ENCODE data around the gene ATP6V0D1. TPM values are rescaled to one million over a fixed set of nuclear protein-coding genes. Genes with fewer than 3 reads are reported as not detected.

Gene ATP6V0D1
- total RNA-seq, 1 experiment from 2014 or later = 50.5 TPM

DNA sequence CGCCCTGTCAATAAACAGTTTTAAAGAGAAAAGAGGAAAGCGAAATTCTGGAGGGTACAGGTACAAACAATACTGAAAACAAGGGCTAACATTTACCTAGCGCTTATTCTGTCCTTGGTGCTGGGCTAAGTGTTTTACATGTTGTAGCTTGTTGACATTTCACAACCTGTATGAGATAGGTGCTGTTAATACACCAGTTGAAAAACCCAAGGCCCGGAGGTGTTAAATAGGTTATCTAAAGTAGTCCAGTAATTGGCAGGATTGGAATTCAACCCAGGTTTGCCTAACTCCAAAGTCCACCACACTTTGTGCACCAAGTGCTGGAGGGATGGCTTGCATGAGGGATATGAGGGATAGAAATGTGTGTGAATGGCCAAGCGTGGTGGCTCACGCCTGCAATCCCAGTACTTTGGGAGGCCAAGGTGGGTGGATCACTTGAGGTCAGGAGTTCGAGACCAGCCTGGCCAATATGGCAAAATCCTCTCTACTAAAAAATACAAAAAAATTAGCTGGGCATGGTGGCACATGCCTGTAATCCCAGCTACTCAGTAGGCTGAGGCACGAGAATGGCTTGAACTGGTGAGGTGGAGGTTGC is 2.9 kb downstream of the ATP6V0D1 start:
- H3K27ac Mint-ChIP-seq (ENCODE audit: low read depth, unreplicated experiment) = peak overlapping the region; percentile 7
- H3K9me3 Mint-ChIP-seq (ENCODE audit: unreplicated experiment) = no peaks in the 10 kb centered on the region
- intact Hi-C loops (cut with micrococcal nuclease) = no loop called here
- BruUV-seq (replicated peaks) = no TSS peak
- H3K27me3 Mint-ChIP-seq (ENCODE audit: insufficient read depth, unreplicated experiment) = no peaks in the 10 kb centered on the region
- POLR2A ChIA-PET = interaction anchor here (1.5 kb wide), 1 partner anchor 13 kb away, joined by 3 read pairs; no protein-coding TSS in a partner anchor
- H3K4me1 Mint-ChIP-seq (ENCODE audit: insufficient read depth, unreplicated experiment) = peaks cover 31% of the 10 kb centered on the region
- CTCF ChIA-PET = interaction anchor here (0.7 to 6.2 kb wide), 4 partner anchors 12 to 50 kb away, joined by 3 to 52 read pairs (median 4); no protein-coding TSS in a partner anchor
- peak; percentile 17 for DNase-seq (ENCODE audit: unreplicated experiment)
- peaks cover 17% of the 10 kb centered on the region for H3K36me3 Mint-ChIP-seq (ENCODE audit: insufficient read depth, unreplicated experiment)
- no peak for TF ChIP-seq CTCF (IDR thresholded peaks at IDR 0.05; ENCODE audit: unreplicated experiment)
- H3K4me3 Mint-ChIP-seq (ENCODE audit: unreplicated experiment) = peak overlapping the region; percentile 98

DNA sequence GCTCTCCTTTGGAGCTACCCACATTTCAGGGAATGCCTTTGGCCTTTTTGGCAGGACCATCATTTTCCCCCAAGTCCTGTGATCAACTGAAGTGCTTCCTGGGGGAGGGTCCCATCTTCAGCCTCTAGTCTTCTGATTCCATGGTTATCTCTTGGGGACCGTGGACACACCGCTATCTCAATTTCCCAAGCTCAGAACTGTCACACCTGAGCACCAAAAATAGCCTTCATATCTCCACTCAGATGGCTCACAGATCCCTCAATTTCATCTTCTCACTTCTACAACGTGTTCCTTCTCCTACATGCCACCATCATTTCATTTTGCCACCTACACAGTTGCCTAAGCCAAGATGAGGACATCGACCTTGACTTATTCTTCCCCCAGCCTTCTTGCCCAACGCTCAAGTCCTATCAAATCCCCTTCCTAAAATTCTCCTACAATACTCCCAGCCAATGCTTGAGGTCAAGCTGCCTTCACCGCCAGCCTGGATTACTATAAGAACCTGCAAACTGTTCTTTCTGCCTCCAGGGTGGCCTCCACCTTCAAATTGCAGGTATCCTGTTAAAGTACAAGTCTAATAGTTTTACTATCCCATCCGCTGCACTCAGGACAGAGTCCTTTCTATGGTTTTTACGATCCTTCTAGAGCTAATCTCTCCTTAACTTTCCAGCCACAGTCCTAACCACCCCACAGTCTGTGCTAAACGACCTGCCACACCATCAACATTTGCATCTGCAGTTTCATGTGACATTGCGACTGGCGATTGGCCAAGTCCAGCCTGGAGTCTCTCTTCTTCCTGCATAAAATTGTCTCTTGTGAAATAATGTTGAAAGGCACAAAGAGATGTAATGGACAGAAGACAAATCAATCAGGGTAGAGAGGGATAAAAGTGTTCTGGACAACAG is 6.2 kb downstream of the ATP6V0D1 start:
- no peak for DNase-seq (ENCODE audit: unreplicated experiment)
- no peak overlapping the region for H3K27ac Mint-ChIP-seq (ENCODE audit: low read depth, unreplicated experiment)
- intact Hi-C loops (cut with micrococcal nuclease) = no loop called here
- H3K4me3 Mint-ChIP-seq (ENCODE audit: unreplicated experiment) = no peak overlapping the region
- BruUV-seq (replicated peaks) = no TSS peak
- H3K36me3 Mint-ChIP-seq (ENCODE audit: insufficient read depth, unreplicated experiment) = peaks cover 17% of the 10 kb centered on the region
- POLR2A ChIA-PET = interaction anchor here (0.5 kb wide), 1 partner anchor 36 kb away, joined by 4 read pairs; no protein-coding TSS in a partner anchor
- H3K4me1 Mint-ChIP-seq (ENCODE audit: insufficient read depth, unreplicated experiment) = peaks cover 27% of the 10 kb centered on the region
- H3K27me3 Mint-ChIP-seq (ENCODE audit: insufficient read depth, unreplicated experiment) = no peaks in the 10 kb centered on the region
- TF ChIP-seq CTCF (IDR thresholded peaks at IDR 0.05; ENCODE audit: unreplicated experiment) = no peak
- no peaks in the 10 kb centered on the region for H3K9me3 Mint-ChIP-seq (ENCODE audit: unreplicated experiment)
- CTCF ChIA-PET = interaction anchor here (0.7 to 1.3 kb wide), 6 partner anchors 11 to 214 kb away, joined by 3 to 4 read pairs (median 3); no protein-coding TSS in a partner anchor

- H3K27me3 Mint-ChIP-seq (ENCODE audit: insufficient read depth, unreplicated experiment) = no peaks in the 10 kb centered on the region
- no TSS peak for BruUV-seq (replicated peaks)
- H3K36me3 Mint-ChIP-seq (ENCODE audit: insufficient read depth, unreplicated experiment) = peaks cover 5% of the 10 kb centered on the region
- H3K4me1 Mint-ChIP-seq (ENCODE audit: insufficient read depth, unreplicated experiment) = peaks cover 15% of the 10 kb centered on the region
- intact Hi-C loops (cut with micrococcal nuclease) = no loop called here
- no peak overlapping the region for H3K27ac Mint-ChIP-seq (ENCODE audit: low read depth, unreplicated experiment)
- CTCF ChIA-PET = interaction anchor here (0.5 to 1.3 kb wide), 3 partner anchors 24 to 1063 kb away, joined by 3 to 4 read pairs (median 3); no protein-coding TSS in a partner anchor
- no peak for TF ChIP-seq CTCF (IDR thresholded peaks at IDR 0.05; ENCODE audit: unreplicated experiment)
- POLR2A ChIA-PET = interaction anchor here (0.7 to 1.0 kb wide), 3 partner anchors 19 to 453 kb away, joined by 3 read pairs; no protein-coding TSS in a partner anchor
- H3K4me3 Mint-ChIP-seq (ENCODE audit: unreplicated experiment) = no peak overlapping the region
- H3K9me3 Mint-ChIP-seq (ENCODE audit: unreplicated experiment) = no peaks in the 10 kb centered on the region
- DNase-seq (ENCODE audit: unreplicated experiment) = no peak
Observed at GRCh38 chr16:67471758-67472384, 9.1 kb downstream of the ATP6V0D1 start.
